AG10803 (cell line): ENCODE measurements around the gene MATN3.

ENCODE experiments used
- DNase-seq: peaks from one replicate; pipeline ENCODE4 v3.0.0; 2010; ENCODE audit warnings: low read depth
- H3K4me3 ChIP-seq: 2 replicates; pipeline ENCODE4 v1.5.1; 2011; ENCODE audit warnings: mild to moderate bottlenecking, low read length, control low read depth
- CTCF ChIP-seq: conservative IDR thresholded peaks from 2 replicates; pipeline ENCODE4 v1.5.1; 2011; ENCODE audit warnings: mild to moderate bottlenecking, low read length, control low read depth, inconsistent platforms

The MATN3 gene

DNA sequence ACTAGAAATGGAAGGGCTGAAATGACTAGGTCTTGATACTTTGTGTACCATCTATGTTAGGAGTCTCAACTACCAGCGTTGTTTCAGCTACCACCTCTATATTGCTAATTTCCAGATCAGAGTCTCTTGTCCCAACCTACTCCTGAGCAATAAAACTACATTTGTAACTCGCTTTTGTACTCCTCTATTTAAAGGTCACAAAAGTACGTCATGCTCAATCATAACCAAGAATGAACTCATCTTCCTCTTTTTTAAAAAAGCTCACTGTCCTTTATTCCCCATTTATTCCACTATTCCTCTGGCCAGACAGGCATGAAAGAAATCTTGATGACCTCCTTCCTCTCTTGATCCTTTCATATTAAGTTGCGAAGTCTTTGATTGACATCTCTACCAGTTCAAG is 11.2 kb upstream of the MATN3 start:
- H3K4me3 ChIP-seq: no peak overlapping the region
- no peak for TF ChIP-seq CTCF
- no peak for DNase-seq

DNA sequence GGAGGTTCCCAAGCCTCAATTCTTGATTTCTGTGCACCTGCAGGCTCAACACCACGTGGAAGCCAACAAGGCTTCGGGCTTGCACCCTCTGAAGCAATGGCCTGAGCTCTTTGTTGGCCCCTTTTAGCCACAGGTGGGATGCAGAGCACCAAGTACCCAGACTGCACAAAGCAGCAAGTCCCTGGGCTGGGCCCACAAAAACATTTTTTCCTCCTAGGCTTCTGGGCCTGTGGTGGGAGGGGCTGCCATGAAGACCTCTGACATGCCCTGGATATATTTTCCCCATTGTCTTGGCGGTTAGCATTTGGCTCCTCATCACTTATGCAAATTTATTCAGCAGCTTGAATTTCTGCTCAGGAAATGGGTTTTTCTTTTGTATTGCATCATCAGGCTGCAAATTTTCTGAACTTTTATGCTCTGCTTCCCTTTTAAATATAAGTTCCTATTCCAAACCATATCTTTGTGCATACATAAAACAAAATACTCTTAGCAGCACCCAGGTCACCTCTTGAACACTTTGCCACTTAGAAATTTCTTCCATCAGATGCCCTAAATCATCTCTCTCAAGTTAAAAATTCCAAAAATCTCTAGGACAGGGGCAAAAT is 9.0 kb upstream of the MATN3 start:
- TF ChIP-seq CTCF: no peak
- no peak for DNase-seq
- H3K4me3 ChIP-seq: no peak overlapping the region

DNA sequence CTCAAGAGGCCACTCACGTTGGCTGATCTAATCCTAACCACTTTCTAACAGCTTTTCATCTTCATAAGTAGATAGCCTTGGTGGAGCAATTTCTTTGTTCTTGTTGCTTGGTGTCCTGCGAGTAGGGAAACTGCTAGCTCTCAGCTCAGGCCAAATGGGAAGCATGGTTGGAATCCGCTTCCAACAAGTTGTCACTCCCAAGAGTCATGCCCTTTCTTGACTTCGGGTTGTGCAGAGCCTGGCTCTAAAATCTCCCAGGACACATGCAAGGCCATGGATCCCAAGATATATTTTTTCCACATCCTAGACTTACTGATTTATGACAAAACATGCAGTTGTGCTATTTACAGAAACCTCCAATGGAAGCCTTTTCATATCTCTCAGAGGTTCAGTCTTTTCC is 7.3 kb upstream of the MATN3 start:
- TF ChIP-seq CTCF: no peak
- DNase-seq: no peak
- no peak overlapping the region for H3K4me3 ChIP-seq

GRCh38 chr2:20018601-20019152 is 6.2 kb upstream of the MATN3 start:
- no peak overlapping the region for H3K4me3 ChIP-seq
- TF ChIP-seq CTCF: no peak
- no peak for DNase-seq

DNA sequence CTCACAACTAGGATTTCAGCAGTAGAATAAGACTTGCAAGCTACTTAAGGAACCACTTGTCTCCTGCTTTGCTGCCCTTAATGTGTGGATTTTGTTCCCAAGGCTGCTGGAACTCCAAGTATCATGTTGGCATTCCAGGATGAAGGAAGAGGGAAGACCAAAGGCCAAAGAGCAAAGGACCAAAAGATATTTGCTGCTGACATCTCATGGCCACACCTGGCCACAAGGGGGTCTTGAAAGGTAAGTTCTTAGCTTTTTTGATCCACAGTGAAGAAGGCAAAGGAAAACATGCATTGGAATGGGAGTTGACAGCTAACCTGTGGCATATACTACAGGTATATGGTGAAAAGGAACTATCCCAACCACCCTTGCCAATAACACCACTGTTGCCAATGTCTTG is 3.9 kb upstream of the MATN3 start:
- H3K4me3 ChIP-seq: no peak overlapping the region
- DNase-seq: no peak
- no peak for TF ChIP-seq CTCF

- TF ChIP-seq CTCF: peak; percentile 63
- no peak overlapping the region for H3K4me3 ChIP-seq
- DNase-seq: peak; percentile 67
Observed at GRCh38 chr2:20015482-20016083, 3.1 kb upstream of the MATN3 start.

DNA sequence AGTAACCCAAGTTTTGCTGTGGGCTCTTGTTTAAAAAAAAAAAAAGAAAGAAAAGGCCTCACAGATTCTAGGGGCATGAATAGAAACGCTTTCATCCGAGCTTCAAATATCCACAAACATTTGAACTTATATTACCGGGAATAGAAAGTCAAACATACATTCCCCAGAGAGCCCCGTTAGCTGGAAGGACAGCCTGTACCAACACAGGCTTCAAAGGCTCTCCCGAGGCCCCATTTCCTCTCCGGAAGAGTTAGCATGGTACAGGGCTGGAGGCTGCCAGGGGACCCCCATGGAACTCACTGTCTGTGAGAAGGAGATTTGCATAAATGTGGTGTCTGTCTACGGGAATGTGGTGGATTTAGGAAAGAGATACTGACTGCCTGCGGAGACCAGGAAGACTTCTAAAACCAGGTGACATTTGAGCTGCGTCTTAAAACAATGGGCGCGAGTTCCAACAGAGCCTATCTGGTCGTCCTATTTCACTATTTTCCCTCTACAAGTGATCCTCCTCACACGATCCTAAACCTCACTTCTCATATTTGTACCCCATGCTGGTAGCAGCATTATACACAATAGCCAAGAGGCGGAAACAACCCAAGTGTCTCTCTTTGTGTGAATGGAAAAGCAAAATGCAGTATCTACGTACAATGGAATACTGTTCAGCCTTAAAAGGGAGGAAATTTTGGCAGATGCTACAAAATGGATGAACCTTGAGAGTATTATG is 820 bp upstream of the MATN3 start:
- DNase-seq: no peak
- H3K4me3 ChIP-seq: peak overlapping the region; percentile 51
- no peak for TF ChIP-seq CTCF
